Body of pancreas (tissue), 4 donors: ENCODE results near the gene HOXA1. TPM values are rescaled to one million over a fixed set of nuclear protein-coding genes. Genes with fewer than 3 reads are reported as not detected.
A peak's percentile ranks its signal among the peaks of the same experiment; 100 is the strongest.

Source experiments
- ATAC-seq: fragments of 150-250 bp; one replicate; pipeline ENCODE4 v1.9.1; 2016
- DNase-seq, 4 donors: peaks; one replicate each; pipeline ENCODE4 v3.0.0-alpha.2; 2019
- H3K27ac ChIP-seq, 4 donors: fragments of 200-600 bp; sonication (generic); 1 replicate in 3 of 4; 2 replicates in 1 of 4; pipeline versions ENCODE4 v1.5.1 to v1.6.1; 2016 to 2019; ENCODE audit warnings: mild to moderate bottlenecking in 1 of 4, mixed read lengths in 1 of 4, moderate library complexity in 1 of 4
- H3K27me3 ChIP-seq, 2 donors: fragments of 200-600 bp; sonication (generic); one replicate each; pipeline ENCODE4 v1.6.0; 2016; ENCODE audit warnings: mild to moderate bottlenecking in 1 of 2
- H3K36me3 ChIP-seq, 2 donors: fragments of 200-600 bp; sonication (generic); replicated peaks in 1 of 2; 2 replicates each; pipeline ENCODE4 v1.5.1; 2016; ENCODE audit warnings: low read depth in 2 of 2; ENCODE audit not compliant: insufficient read depth in 1 of 2
- H3K4me1 ChIP-seq: fragments of 200-600 bp; sonication (generic); one replicate; pipeline ENCODE4 v1.6.0; 2016
- H3K4me3 ChIP-seq, 2 donors: fragments of 200-600 bp; sonication (generic); 1 replicate in 1 of 2; 2 replicates in 1 of 2; pipeline ENCODE4 v1.5.1; 2016 to 2019
- H3K9me3 ChIP-seq, 3 donors: fragments of 200-600 bp; sonication (generic); 1 replicate in 2 of 3; 2 replicates in 1 of 3; pipeline ENCODE4 v1.5.1; 2016
- CTCF ChIP-seq, 7 experiments: fragments of 450-650 bp in 4 of 7; fragments of 200-600 bp in 3 of 7; sonication (generic) in 3 of 7; IDR thresholded peaks; one replicate each; pipeline ENCODE4 v1.5.1; 2016 to 2019; ENCODE audit warnings: antibody characterized with exemption in 7 of 7
- POLR2A ChIP-seq, 3 donors: fragments of 450-650 bp; IDR thresholded peaks; one replicate each; pipeline ENCODE4 v1.6.1; 2016; ENCODE audit warnings: antibody characterized with exemption in 3 of 3, mild to moderate bottlenecking in 2 of 3
- WGBS, 2 donors: methylation state at CpG; one replicate each; pipeline ENCODE4 v1.1.5; 2017; 5-methylcytosine and 5-hydroxymethylcytosine counted together
- intact Hi-C: fragments of 100-400 bp; cut with DNase I; formaldehyde crosslinking; loops from one replicate; pipeline ENCODE4 v1.15.1; 2023
- total RNA-seq, 2 donors: library from RNA; depleted of rRNA; stranded (reverse); fragments of >200 nt; gene quantifications; one replicate each; pipeline ENCODE4 v1.1.0, GENCODE V29; 2016

HOXA1 gene
- total RNA-seq, 2 donors from 2014 or later = not detected

DNA sequence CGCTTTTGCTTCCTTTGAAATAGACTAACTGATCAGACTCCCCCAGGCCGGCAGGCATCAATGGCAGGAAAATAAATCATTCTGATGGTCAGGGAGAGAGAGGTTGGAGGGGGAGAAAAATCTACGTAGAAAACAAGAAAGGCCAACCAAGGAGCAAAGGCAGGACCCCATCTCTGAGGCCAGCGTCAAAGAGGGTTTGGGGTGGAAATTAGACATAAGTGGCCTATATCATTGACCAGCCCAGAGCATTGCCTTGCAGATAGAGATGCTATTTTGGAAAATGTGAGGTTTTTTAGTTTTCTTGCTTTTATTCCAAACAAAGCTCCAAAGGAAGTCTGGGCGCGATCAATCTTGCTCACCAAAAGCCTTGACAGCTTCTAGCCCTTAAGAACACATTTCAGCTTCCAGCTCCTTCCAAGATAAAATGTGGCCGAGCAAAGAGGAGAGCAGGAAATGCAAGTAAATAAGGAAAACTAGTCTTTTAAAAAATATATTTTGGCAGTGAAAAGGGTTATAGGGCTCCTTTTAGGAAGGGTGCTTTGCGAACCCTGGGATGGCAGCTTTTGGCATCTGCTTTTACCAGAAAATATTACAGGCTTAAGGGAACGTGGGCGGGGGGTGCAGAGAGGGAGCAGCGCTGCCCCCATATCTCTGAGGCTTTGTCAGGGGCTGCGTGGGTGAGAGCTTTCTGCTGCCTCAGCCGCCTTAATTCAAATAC, 8.7 kb upstream of the HOXA1 start:
- Histone ChIP-seq H3K27ac (peak overlapping the region in 1 of 4 donors; percentile 30), H3K9me3 (no peaks in the 10 kb centered on the region), H3K36me3 (no peaks in the 10 kb centered on the region), H3K4me3 (no peak overlapping the region), H3K27me3 (peaks cover 0 to 63% of the 10 kb centered on the region in 2 donors), H3K4me1 (peaks cover 17% of the 10 kb centered on the region)
- ATAC-seq = no peak
- intact Hi-C loops = no loop called here
- no peak for DNase-seq
- TF ChIP-seq CTCF (IDR thresholded peaks at IDR 0.05) (no peak), POLR2A (IDR thresholded peaks at IDR 0.05) (no peak)
- 16 to 21% methylated on average over 13 of the region's 13 CpGs for WGBS, 2 donors

DNA sequence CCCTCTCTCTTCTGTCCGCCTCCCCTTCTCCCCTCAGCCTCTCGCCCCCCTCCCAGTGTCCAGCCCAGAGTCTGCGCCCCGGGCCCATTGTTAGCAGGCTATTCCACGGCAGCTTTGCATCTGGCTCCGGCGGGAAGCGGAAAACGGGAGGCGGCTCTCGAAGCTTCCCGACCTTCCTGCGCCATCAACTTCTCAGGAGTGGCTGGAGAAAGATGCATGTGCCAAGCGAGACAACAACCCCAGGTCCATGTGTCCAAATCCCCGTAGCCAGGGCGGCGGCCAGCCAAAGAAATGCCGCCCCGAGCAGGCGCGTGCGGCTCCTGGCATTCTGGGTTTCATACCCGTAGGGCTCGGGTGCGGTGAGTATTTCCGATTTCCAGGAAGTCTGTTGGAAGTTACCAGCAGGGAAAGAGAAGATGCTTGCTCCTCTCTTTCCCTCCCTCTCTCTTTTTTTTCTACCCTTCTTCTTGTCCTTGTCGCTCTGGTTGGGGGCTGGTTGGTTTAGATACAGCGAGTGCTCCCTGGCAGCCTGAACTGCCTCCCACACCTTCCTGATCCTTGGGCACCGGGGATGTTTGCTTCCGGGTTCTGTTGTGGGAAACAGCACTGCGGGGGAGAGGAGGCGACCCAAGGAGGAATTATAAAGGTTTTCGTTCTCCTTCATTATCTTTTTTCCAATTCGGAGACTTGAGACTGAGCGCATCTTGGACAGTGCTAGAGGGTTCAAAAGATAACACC, 7.9 kb upstream of the HOXA1 start:
- Histone ChIP-seq H3K4me1 (peaks cover 25% of the 10 kb centered on the region), H3K27ac (peak overlapping the region in 2 of 4 donors; percentile 39 to 45), H3K4me3 (no peak overlapping the region), H3K36me3 (no peaks in the 10 kb centered on the region), H3K27me3 (peaks cover 3 to 68% of the 10 kb centered on the region in 2 donors), H3K9me3 (no peaks in the 10 kb centered on the region)
- ATAC-seq = no peak
- DNase-seq = peak in 1 of 4 donors; percentile 10
- 7 to 13% methylated on average over 34 to 35 of the region's 35 CpGs for WGBS, 2 donors
- TF ChIP-seq CTCF (IDR thresholded peaks at IDR 0.05) (no peak), POLR2A (IDR thresholded peaks at IDR 0.05) (no peak)
- intact Hi-C loops = no loop called here

DNA sequence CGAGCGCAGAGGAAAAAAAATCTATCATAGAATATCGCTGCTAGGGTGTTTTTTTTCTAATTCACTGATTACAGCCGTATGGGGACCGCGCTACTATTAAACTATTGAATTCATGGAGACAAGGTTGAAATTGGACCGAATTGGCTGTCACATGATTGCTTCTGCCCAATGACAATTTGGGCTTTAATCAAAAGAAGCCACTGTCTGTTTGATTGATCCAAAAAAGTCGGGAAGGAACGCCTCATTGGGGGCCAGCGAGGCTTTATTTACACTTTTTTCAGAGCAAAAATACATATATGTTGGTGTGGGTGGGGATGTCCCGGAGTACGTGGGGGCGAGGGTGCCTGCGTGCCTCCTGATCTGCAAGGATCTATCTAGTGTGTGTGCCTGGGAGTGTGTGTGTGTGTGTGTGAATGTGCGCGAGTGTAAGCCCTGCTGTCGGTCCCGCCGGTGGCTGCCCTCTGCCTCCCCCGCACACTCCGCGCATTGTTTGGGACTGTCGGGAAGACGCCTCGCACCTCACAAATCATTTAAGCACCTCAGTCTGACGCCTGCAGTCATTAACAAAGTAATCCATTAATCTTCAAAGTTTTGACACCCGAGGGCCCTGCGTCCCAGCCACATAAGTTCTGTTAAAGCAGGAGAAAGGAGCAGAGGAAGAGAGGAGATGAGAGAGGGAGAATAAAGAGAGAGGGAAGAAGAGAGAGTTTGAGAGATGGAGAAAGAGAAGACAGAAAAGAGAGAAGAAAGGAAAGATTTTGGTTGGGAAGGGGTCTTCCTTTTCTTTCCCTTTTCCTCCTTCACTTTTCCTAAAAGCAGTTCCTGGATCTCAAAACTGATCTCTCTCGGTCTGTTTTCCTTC, 7.0 kb upstream of the HOXA1 start, which contains the start of gene HOXA2:
Gene HOXA2, minus strand, starts transcription at position 103 of the 862 bp plus-strand sequence. CDS start 183 bp downstream, outside the sequence.
- no peak for ATAC-seq
- intact Hi-C loops = no loop called here
- peak in 1 of 4 donors; percentile 15 for DNase-seq
- no peak for TF ChIP-seq CTCF (IDR thresholded peaks at IDR 0.05)
- TF ChIP-seq POLR2A (IDR thresholded peaks at IDR 0.05) = no peak
- no peak within 1 kb of the TSS for H3K4me3 ChIP-seq
- 6 to 9% methylated on average over 29 of the region's 29 CpGs for WGBS, 2 donors
- no peaks in the 10 kb centered on the region for H3K36me3 ChIP-seq
- H3K4me1 ChIP-seq = peaks cover 22% of the 10 kb centered on the region
- peaks cover 9 to 71% of the 10 kb centered on the region in 2 donors for H3K27me3 ChIP-seq
- peak within 1 kb of the TSS in 3 of 4 donors; percentile 23 to 45 (median 39) for H3K27ac ChIP-seq
- no peaks in the 10 kb centered on the region for H3K9me3 ChIP-seq

DNA sequence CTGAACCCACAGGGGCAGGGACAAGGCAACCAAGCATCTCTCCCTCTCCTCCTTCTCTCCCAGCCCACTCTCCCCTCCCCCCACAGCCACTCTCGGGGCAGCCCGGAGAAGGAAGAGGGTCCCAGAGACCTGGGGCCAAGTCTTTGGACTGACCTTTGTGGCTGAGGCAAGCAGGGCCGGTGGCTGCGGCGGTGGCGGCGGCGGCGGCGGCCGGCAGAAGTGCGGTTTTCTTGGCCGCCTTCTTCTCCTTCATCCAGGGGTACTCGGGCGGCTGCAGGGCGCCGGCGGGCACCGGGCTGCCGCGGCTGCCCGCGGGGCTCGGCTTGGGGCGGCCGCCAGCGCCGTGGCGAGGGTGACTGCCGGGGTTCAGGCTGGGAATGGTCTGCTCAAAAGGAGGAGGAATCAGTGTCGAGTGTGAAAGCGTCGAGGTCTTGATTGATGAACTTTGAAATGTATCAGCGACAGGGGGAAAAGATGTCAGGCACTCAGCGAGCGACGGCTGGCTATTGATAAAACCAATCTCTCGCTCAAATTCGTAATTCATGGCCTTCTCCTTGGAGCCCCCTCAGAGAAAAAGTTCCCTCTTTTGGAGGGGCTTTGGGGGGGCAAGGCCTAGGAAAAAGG, 6.3 kb upstream of the HOXA1 start:
- H3K4me3 ChIP-seq = no peak overlapping the region
- 4 to 10% methylated on average over 11 to 37 of the region's 39 CpGs for WGBS, 2 donors
- TF ChIP-seq CTCF (IDR thresholded peaks at IDR 0.05) (no peak), POLR2A (IDR thresholded peaks at IDR 0.05) (no peak)
- H3K4me1 ChIP-seq = peaks cover 22% of the 10 kb centered on the region
- intact Hi-C loops = no loop called here
- no peaks in the 10 kb centered on the region for H3K9me3 ChIP-seq
- DNase-seq (no peak), ATAC-seq (no peak)
- peak overlapping the region in 3 of 4 donors; percentile 2 to 45 (median 23) for H3K27ac ChIP-seq
- H3K36me3 ChIP-seq = no peaks in the 10 kb centered on the region
- H3K27me3 ChIP-seq = peaks cover 9 to 71% of the 10 kb centered on the region in 2 donors
